ENCODE data around the gene CER1.

The CER1 gene

GRCh38 chr9:14722391-14723035 is at the start of gene CER1:
Gene CER1 (minus strand): TSS chr9:14722733. CDS start chr9:14722672, 61 bp downstream.
- no peak for DNase-seq (ENCODE audit: low read depth)

- DNase-seq (ENCODE audit: low read depth): no peak
Observed at GRCh38 chr9:14770592-14770991, 48.1 kb upstream of the CER1 start.

- DNase-seq (ENCODE audit: low read depth): no peak
Observed at GRCh38 chr9:14769230-14769571, 46.7 kb upstream of the CER1 start.

- DNase-seq (ENCODE audit: low read depth): no peak
Observed at GRCh38 chr9:14768405-14769229, 46.1 kb upstream of the CER1 start.

GRCh38 chr9:14766299-14766698 is 43.8 kb upstream of the CER1 start:
- DNase-seq (ENCODE audit: low read depth): no peak

- no peak for DNase-seq (ENCODE audit: low read depth)
Observed at GRCh38 chr9:14761584-14761983, 39.1 kb upstream of the CER1 start.

GRCh38 chr9:14760060-14760459 is 37.5 kb upstream of the CER1 start:
- DNase-seq (ENCODE audit: low read depth): no peak

- no peak for DNase-seq (ENCODE audit: low read depth)
Observed at GRCh38 chr9:14756291-14756690, 33.8 kb upstream of the CER1 start.

- DNase-seq (ENCODE audit: low read depth): no peak
Observed at GRCh38 chr9:14752871-14753270, 30.3 kb upstream of the CER1 start.

- no peak for DNase-seq (ENCODE audit: low read depth)
Observed at GRCh38 chr9:14752271-14752670, 29.7 kb upstream of the CER1 start.

- no peak for DNase-seq (ENCODE audit: low read depth)
Observed at GRCh38 chr9:14750821-14751220, 28.3 kb upstream of the CER1 start.

GRCh38 chr9:14749741-14750211 is 27.2 kb upstream of the CER1 start:
- no peak for DNase-seq (ENCODE audit: low read depth)

- no peak for DNase-seq (ENCODE audit: low read depth)
Observed at GRCh38 chr9:14748373-14748772, 25.8 kb upstream of the CER1 start.

GRCh38 chr9:14747111-14747510 is 24.6 kb upstream of the CER1 start:
- no peak for DNase-seq (ENCODE audit: low read depth)

GRCh38 chr9:14746626-14747025 is 24.1 kb upstream of the CER1 start:
- DNase-seq (ENCODE audit: low read depth): no peak

- no peak for DNase-seq (ENCODE audit: low read depth)
Observed at GRCh38 chr9:14744768-14745167, 22.2 kb upstream of the CER1 start.

GRCh38 chr9:14741369-14741768 is 18.8 kb upstream of the CER1 start:
- DNase-seq (ENCODE audit: low read depth): no peak

- no peak for DNase-seq (ENCODE audit: low read depth)
Observed at GRCh38 chr9:14733133-14733532, 10.6 kb upstream of the CER1 start.

GRCh38 chr9:14731294-14731981 is 8.9 kb upstream of the CER1 start:
- no peak for DNase-seq (ENCODE audit: low read depth)

GRCh38 chr9:14730461-14730898 is 7.9 kb upstream of the CER1 start:
- DNase-seq (ENCODE audit: low read depth): no peak

- DNase-seq (ENCODE audit: low read depth): no peak
Observed at GRCh38 chr9:14723301-14723700, 768 bp upstream of the CER1 start.

GRCh38 chr9:14719231-14719923 is 3.2 kb downstream of the CER1 start:
- no peak for DNase-seq (ENCODE audit: low read depth)
